Stimulated activated CD8-positive, alpha-beta memory T cell treated with anti-CD3 and anti-CD28 coated beads, Interleukin-15, amount 100 ng/mL, for 4 hours (primary cell): Measurements from ENCODE around the gene NR6A1.

Source experiments
- DNase-seq, 2 donors: peaks; one replicate each; pipeline ENCODE4 v3.0.0-alpha.2; 2020; ENCODE audit warnings: low read depth in 2 of 2

NR6A1 gene

GRCh38 chr9:124688238-124688904 is 82.7 kb downstream of the NR6A1 start:
- DNase-seq: no peak

- DNase-seq: no peak
Measured at GRCh38 chr9:124686918-124687317, 84.2 kb downstream of the NR6A1 start.

- no peak for DNase-seq
Measured at GRCh38 chr9:124685217-124685616, 85.9 kb downstream of the NR6A1 start.

- no peak for DNase-seq
Measured at GRCh38 chr9:124684169-124684568, 86.9 kb downstream of the NR6A1 start.

GRCh38 chr9:124683043-124683442 is 88.1 kb downstream of the NR6A1 start:
- DNase-seq: no peak

- DNase-seq: no peak
Measured at GRCh38 chr9:124680714-124681390, 90.3 kb downstream of the NR6A1 start.

GRCh38 chr9:124680049-124680448 is 91.1 kb downstream of the NR6A1 start:
- DNase-seq: no peak

- DNase-seq: no peak
Measured at GRCh38 chr9:124676159-124676551, 95.0 kb downstream of the NR6A1 start.

- DNase-seq: no peak
Measured at GRCh38 chr9:124675261-124676158, 95.6 kb downstream of the NR6A1 start.

GRCh38 chr9:124674651-124675050 is 96.5 kb downstream of the NR6A1 start:
- DNase-seq: no peak

GRCh38 chr9:124673063-124673462 is 98.0 kb downstream of the NR6A1 start:
- no peak for DNase-seq

GRCh38 chr9:124671861-124672260 is 99.2 kb downstream of the NR6A1 start:
- DNase-seq: no peak

GRCh38 chr9:124666642-124667041 is 104.5 kb downstream of the NR6A1 start:
- no peak for DNase-seq

GRCh38 chr9:124665391-124666058 is 105.6 kb downstream of the NR6A1 start:
- no peak for DNase-seq

GRCh38 chr9:124664143-124664542 is 107.0 kb downstream of the NR6A1 start:
- no peak for DNase-seq

GRCh38 chr9:124663046-124663961 is 107.8 kb downstream of the NR6A1 start:
- no peak for DNase-seq

- no peak for DNase-seq
Measured at GRCh38 chr9:124662561-124662960, 108.5 kb downstream of the NR6A1 start.

GRCh38 chr9:124661271-124661670 is 109.8 kb downstream of the NR6A1 start:
- DNase-seq: no peak

- DNase-seq: no peak
Measured at GRCh38 chr9:124660341-124660801, 110.7 kb downstream of the NR6A1 start.

GRCh38 chr9:124659099-124659659 is 111.9 kb downstream of the NR6A1 start:
- peak in 1 of 2 donors; percentile 12 for DNase-seq
